SK-N-SH (cell line): Measurements from ENCODE around the gene DDAH1.
A peak's percentile ranks its signal among the peaks of the same experiment; 100 is the strongest.

Experiments
- CTCF ChIP-seq: fragments of 200-600 bp; sonication (generic); IDR thresholded peaks from 2 replicates; pipeline ENCODE4 v1.6.1; 2017; ENCODE audit warnings: antibody characterized with exemption, mild to moderate bottlenecking, moderate library complexity
- ELF1 ChIP-seq: IDR thresholded peaks from 2 replicates; pipeline ENCODE4 v1.4.0; 2012
- REST ChIP-seq: IDR thresholded peaks from 2 replicates; pipeline ENCODE4 v1.6.1; 2012; ENCODE audit warnings: mild to moderate bottlenecking, low read depth, low read length, moderate library complexity
- SMC3 ChIP-seq: IDR thresholded peaks from 2 replicates; pipeline ENCODE4 v1.6.1; 2012; ENCODE audit warnings: low read depth, low read length, improper control_type of control experiment

GRCh38 chr1:85463731-85464496 lies 1.0 kb downstream of the DDAH1 start:
- TF ChIP-seq SMC3 (no peak), CTCF (peak; percentile 19; the same call in 1 of the 2 replicates), ELF1 (no peak), REST (no peak)
